ENCODE data around the gene SYT9. TPM values are rescaled to one million over a fixed set of nuclear protein-coding genes. Genes with fewer than 3 reads are reported as not detected.

Gene SYT9
- polyA plus RNA-seq, 2 of the 4 experiments (the other 2 are of a cell fraction), result 0.10 TPM; not detected in 1

DNA sequence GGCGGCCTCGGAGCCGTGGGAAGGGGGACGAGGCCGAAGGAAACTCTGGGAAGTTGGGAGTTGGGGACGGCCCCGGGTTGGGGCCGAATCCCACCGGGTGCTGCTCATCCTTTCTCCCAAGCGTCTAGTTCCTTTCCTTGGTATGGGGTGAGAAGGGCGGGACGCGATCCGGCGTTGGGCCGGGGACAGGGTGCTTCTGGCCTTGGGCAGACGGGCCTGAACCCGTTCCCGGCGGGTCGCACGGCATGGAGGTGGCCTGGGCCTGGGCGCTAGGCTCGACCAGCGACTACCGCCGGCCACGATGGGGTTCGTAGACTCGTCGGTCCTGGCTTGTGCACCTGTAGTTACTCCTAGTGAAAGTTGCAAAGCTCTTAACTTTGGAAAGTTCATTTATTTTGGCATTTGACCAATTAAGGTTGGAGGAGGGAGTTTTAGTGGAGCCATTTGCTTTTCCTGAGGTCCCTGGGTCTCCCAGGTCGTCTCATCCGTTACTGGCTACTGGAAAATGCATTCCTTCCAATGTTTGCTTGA, 1.0 kb downstream of the SYT9 start:
- FAIRE-seq, result no peak

DNA sequence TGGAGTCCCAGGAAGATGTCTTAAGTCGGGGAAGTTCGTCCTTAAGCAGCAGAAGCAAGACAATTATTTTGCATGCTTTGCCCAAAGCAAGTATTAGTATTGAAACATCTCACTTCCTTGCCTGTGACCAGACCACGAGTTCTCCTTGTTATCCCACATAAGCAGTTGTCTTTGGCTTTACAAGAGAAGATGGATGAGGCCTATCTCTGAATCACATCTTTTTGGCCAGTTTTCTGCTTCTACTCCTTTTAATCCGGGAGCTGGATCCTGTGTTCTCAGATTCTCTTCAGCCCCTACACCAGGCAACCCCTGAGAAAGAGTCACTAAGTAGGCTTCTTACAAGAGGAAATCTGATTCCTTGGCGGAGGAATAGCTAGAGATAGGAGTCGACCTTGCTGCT, 2.1 kb downstream of the SYT9 start:
- WGBS (ENCODE audit: missing lambda C conversion rate), result 47% methylated on average over 6 of the region's 6 CpGs
- ChIA-PET POLR2A (no interaction called here), CTCF (interaction anchor here (0.6 kb wide), 1 partner anchor 1902 kb away, joined by 3 read pairs; no protein-coding TSS in a partner anchor)

More for the DNA sequence above, 1.0 kb downstream of the SYT9 start:
- CTCF ChIA-PET, result interaction anchor here (0.7 to 1.3 kb wide), 2 partner anchors 25 to 53 kb away, joined by 3 read pairs; no protein-coding TSS in a partner anchor
- WGBS (ENCODE audit: missing lambda C conversion rate), result 72% methylated on average over 32 of the region's 33 CpGs
- DNase-seq (ENCODE audit: low read depth in 1 of 2, low spot score in 1 of 2), result no peak
- ATAC-seq, result no peak
- H3K4me3 ChIP-seq, result peak overlapping the region; percentile 54
- H3K4me2 ChIP-seq, result peak overlapping the region; percentile 98
- POLR2A ChIA-PET, result interaction anchor here (0.6 kb wide), 1 partner anchor 433 kb away, joined by 3 read pairs; no protein-coding TSS in a partner anchor
- TF ChIP-seq RNF2 (IDR thresholded peaks at IDR 0.05; ENCODE audit: borderline replicate concordance, low read depth), result no peak
- no peak for TF ChIP-seq NPAS2 (CRISPR knock-in tag; IDR thresholded peaks at IDR 0.05; ENCODE audit: borderline replicate concordance)
- no peak overlapping the region for H3K27ac ChIP-seq
- H3K4me1 ChIP-seq, result no peaks in the 10 kb centered on the region
- no peaks in the 10 kb centered on the region for H3K9me3 ChIP-seq

DNA sequence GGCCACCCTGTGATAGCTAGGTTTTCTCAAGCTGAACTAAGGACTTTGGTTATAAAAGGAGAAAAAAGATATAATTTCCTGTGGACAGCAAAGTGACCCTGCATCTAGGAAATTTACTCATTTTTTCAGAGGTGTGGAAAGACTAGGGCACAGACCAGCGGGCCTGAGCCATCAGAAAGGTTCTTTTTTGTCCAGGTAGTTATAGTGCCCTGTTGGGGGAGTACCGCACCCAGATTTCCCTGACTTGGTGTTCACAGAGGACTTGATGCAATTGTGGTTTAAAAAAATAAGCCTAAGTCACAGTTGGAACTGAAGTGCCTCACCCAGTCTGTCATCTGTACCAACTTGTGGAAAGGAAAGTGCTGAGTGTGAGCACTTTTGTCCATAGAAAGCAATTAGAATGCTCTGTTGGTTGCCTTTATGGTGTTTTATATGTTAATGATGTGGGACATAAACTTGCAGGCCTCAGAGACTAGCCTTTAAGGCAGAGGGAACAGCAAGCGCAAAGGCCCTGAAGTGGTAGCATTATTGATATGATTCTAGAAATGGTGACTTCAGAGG, 3.1 kb downstream of the SYT9 start:
- POLR2A ChIA-PET, result no interaction called here
- 72% methylated on average over 3 of the region's 3 CpGs for WGBS (ENCODE audit: missing lambda C conversion rate)
- no peak for FAIRE-seq
- no peak overlapping the region for H3K4me3 ChIP-seq
- no peak for DNase-seq (ENCODE audit: low read depth in 1 of 2, low spot score in 1 of 2)
- no peak overlapping the region for H3K27ac ChIP-seq
- ATAC-seq, result no peak
- no peak overlapping the region for H3K4me2 ChIP-seq
- TF ChIP-seq MAX (IDR thresholded peaks at IDR 0.05) (no peak), RARB (CRISPR knock-in tag; IDR thresholded peaks at IDR 0.05) (no peak), KDM5A (IDR thresholded peaks at IDR 0.05) (no peak), MYC (IDR thresholded peaks at IDR 0.05; ENCODE audit: borderline replicate concordance, low read length) (no peak), ZSCAN20 (CRISPR knock-in tag; IDR thresholded peaks at IDR 0.05) (no peak), SMC3 (IDR thresholded peaks at IDR 0.05) (no peak), HES2 (IDR thresholded peaks at IDR 0.05) (no peak), FOSL2 (IDR thresholded peaks at IDR 0.05) (no peak), FOSL2 (CRISPR knock-in tag; IDR thresholded peaks at IDR 0.05) (no peak), CEBPB (IDR thresholded peaks at IDR 0.05) (no peak), BHLHE40 (IDR thresholded peaks at IDR 0.05; ENCODE audit: low read depth, low read length) (no peak), NR3C1 (IDR thresholded peaks at IDR 0.05) (no peak), NFE2L2 (conservative IDR thresholded peaks at IDR 0.05; ENCODE audit: low read length) (no peak), POLR2A (IDR thresholded peaks at IDR 0.05; ENCODE audit: low read length) (no peak)
- TF ChIP-seq, protein P1, sequence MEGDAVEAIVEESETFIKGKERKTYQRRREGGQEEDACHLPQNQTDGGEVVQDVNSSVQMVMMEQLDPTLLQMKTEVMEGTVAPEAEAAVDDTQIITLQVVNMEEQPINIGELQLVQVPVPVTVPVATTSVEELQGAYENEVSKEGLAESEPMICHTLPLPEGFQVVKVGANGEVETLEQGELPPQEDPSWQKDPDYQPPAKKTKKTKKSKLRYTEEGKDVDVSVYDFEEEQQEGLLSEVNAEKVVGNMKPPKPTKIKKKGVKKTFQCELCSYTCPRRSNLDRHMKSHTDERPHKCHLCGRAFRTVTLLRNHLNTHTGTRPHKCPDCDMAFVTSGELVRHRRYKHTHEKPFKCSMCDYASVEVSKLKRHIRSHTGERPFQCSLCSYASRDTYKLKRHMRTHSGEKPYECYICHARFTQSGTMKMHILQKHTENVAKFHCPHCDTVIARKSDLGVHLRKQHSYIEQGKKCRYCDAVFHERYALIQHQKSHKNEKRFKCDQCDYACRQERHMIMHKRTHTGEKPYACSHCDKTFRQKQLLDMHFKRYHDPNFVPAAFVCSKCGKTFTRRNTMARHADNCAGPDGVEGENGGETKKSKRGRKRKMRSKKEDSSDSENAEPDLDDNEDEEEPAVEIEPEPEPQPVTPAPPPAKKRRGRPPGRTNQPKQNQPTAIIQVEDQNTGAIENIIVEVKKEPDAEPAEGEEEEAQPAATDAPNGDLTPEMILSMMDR (IDR thresholded peaks at IDR 0.05), result no peak
- TF ChIP-seq, protein P2, sequence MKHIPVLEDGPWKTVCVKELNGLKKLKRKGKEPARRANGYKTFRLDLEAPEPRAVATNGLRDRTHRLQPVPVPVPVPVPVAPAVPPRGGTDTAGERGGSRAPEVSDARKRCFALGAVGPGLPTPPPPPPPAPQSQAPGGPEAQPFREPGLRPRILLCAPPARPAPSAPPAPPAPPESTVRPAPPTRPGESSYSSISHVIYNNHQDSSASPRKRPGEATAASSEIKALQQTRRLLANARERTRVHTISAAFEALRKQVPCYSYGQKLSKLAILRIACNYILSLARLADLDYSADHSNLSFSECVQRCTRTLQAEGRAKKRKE (CRISPR knock-in tag; IDR thresholded peaks at IDR 0.05; ENCODE audit: low read depth), result no peak
- no peaks in the 10 kb centered on the region for H3K4me1 ChIP-seq
- H3K9me3 ChIP-seq, result no peaks in the 10 kb centered on the region
- CTCF ChIA-PET, result interaction anchor here (0.6 to 0.7 kb wide), 2 partner anchors 768 to 1901 kb away, joined by 3 read pairs; no protein-coding TSS in a partner anchor

More for the DNA sequence above, 2.1 kb downstream of the SYT9 start:
- DNase-seq (ENCODE audit: low read depth in 1 of 2, low spot score in 1 of 2), result no peak
- Histone ChIP-seq H3K9me3 (no peaks in the 10 kb centered on the region), H3K4me1 (no peaks in the 10 kb centered on the region), H3K27ac (no peak overlapping the region), H3K4me3 (no peak overlapping the region), H3K4me2 (no peak overlapping the region)
- ATAC-seq, result no peak
- FAIRE-seq, result no peak
- TF ChIP-seq TFCP2L1 (CRISPR knock-in tag; IDR thresholded peaks at IDR 0.05) (no peak), RAD21 (conservative IDR thresholded peaks at IDR 0.05 in 1 of 2, IDR thresholded peaks at IDR 0.05 in 1 of 2) (no peak), CHD2 (IDR thresholded peaks at IDR 0.05; ENCODE audit: low read length, partially characterized antibody) (no peak), FOSB (CRISPR knock-in tag; IDR thresholded peaks at IDR 0.05) (no peak), MAX (IDR thresholded peaks at IDR 0.05) (no peak), JUN (IDR thresholded peaks at IDR 0.05) (no peak), CHD4 (IDR thresholded peaks at IDR 0.05; ENCODE audit: borderline replicate concordance) (no peak), HOXB5 (CRISPR knock-in tag; IDR thresholded peaks at IDR 0.05) (no peak), NPAS2 (CRISPR knock-in tag; IDR thresholded peaks at IDR 0.05; ENCODE audit: borderline replicate concordance) (no peak), RFX5 (IDR thresholded peaks at IDR 0.05) (no peak), MAFK (IDR thresholded peaks at IDR 0.05; ENCODE audit: partially characterized antibody) (no peak), HDAC2 (IDR thresholded peaks at IDR 0.05) (no peak)
- TF ChIP-seq, protein P1 (IDR thresholded peaks at IDR 0.05), result no peak
- TF ChIP-seq, protein P2 (CRISPR knock-in tag; IDR thresholded peaks at IDR 0.05; ENCODE audit: low read depth), result no peak

Data from A549 (cell line).